Stomach smooth muscle (tissue), 2 donors: Measurements from ENCODE around the gene FHOD3.

Source experiments
- H3K27ac ChIP-seq: one replicate; pipeline ENCODE4 v1.7.0; 2013; ENCODE audit warnings: mild to moderate bottlenecking, low read length, inconsistent platforms
- H3K27me3 ChIP-seq, 2 donors: one replicate each; pipeline ENCODE4 v1.7.0; 2013; ENCODE audit warnings: low read length in 2 of 2; ENCODE audit not compliant: insufficient read depth in 2 of 2, control insufficient read depth in 1 of 2
- H3K36me3 ChIP-seq, 2 donors: one replicate each; pipeline ENCODE4 v1.7.0; 2013; ENCODE audit warnings: low read length in 2 of 2; ENCODE audit not compliant: control insufficient read depth in 2 of 2, insufficient read depth in 2 of 2
- H3K4me1 ChIP-seq: one replicate; pipeline ENCODE4 v1.7.0; 2013; ENCODE audit warnings: low read length; ENCODE audit not compliant: control insufficient read depth, insufficient read depth
- H3K4me3 ChIP-seq, 2 donors: one replicate each; pipeline ENCODE4 v1.7.0; 2013; ENCODE audit warnings: low read length in 2 of 2
- H3K9ac ChIP-seq, 2 donors: one replicate each; pipeline ENCODE4 v1.7.0; 2013; ENCODE audit warnings: low read length in 2 of 2, mild to moderate bottlenecking in 1 of 2
- H3K9me3 ChIP-seq, 2 donors: one replicate each; pipeline ENCODE4 v1.7.0; 2013; ENCODE audit warnings: low read length in 2 of 2; ENCODE audit not compliant: control insufficient read depth in 2 of 2
- donor health status: healthy.
- donor health status: Pancreatic carcinoma.

The FHOD3 gene

GRCh38 chr18:36724591-36725001, 427.1 kb downstream of the FHOD3 start:
- Histone ChIP-seq H3K4me1 (peaks cover 18% of the 10 kb centered on the region), H3K27me3 (no peaks in the 10 kb centered on the region), H3K9ac (peak overlapping the region in 1 of 2 donors; percentile 29), H3K9me3 (no peaks in the 10 kb centered on the region), H3K4me3 (peak overlapping the region; percentile 11 to 67), H3K36me3 (no peaks in the 10 kb centered on the region), H3K27ac (no peak overlapping the region)

- Histone ChIP-seq H3K9ac (no peak overlapping the region), H3K4me1 (peaks cover 18% of the 10 kb centered on the region), H3K27me3 (no peaks in the 10 kb centered on the region), H3K27ac (no peak overlapping the region), H3K9me3 (no peaks in the 10 kb centered on the region), H3K36me3 (peaks cover 2 to 6% of the 10 kb centered on the region in 2 donors), H3K4me3 (no peak overlapping the region)
Measured at GRCh38 chr18:36728345-36728744, 430.8 kb downstream of the FHOD3 start.

- peaks cover 18% of the 10 kb centered on the region for H3K4me1 ChIP-seq
- H3K27ac ChIP-seq = no peak overlapping the region
- peaks cover 2 to 6% of the 10 kb centered on the region in 2 donors for H3K36me3 ChIP-seq
- no peaks in the 10 kb centered on the region for H3K27me3 ChIP-seq
- H3K4me3 ChIP-seq = no peak overlapping the region
- H3K9ac ChIP-seq = no peak overlapping the region
- H3K9me3 ChIP-seq = no peaks in the 10 kb centered on the region
Measured at GRCh38 chr18:36729197-36729596, 431.7 kb downstream of the FHOD3 start.

- H3K36me3 ChIP-seq = peaks cover 7% of the 10 kb centered on the region in 2 donors
- H3K9ac ChIP-seq = no peak overlapping the region
- no peak overlapping the region for H3K27ac ChIP-seq
- no peak overlapping the region for H3K4me3 ChIP-seq
- H3K9me3 ChIP-seq = no peaks in the 10 kb centered on the region
- H3K4me1 ChIP-seq = peaks cover 9% of the 10 kb centered on the region
- no peaks in the 10 kb centered on the region for H3K27me3 ChIP-seq
Measured at GRCh38 chr18:36732264-36732663, 434.8 kb downstream of the FHOD3 start.

DNA sequence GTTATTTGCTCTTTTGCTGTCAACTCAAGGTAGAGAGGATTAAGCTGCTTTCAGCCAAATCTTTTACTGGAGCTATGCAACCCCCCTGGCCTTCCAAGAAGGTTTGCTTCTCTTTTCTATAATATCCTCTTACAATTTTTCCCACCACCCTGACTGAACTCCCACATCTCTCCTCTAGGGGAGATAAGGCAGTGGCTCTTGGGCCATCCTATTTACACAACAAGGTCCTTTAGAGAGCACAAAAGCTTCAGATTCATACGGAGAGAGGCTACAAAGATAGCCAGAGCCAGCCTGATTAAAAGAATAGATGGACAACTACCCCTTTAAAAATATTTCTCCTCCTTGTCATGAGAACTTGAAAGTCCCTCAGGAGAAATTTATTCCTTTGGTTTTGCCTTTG, 435.6 kb downstream of the FHOD3 start:
- Histone ChIP-seq H3K9ac (no peak overlapping the region), H3K36me3 (peaks cover 7 to 10% of the 10 kb centered on the region in 2 donors), H3K4me1 (peaks cover 9% of the 10 kb centered on the region), H3K9me3 (no peaks in the 10 kb centered on the region), H3K27ac (no peak overlapping the region), H3K27me3 (no peaks in the 10 kb centered on the region), H3K4me3 (no peak overlapping the region)

GRCh38 chr18:36734596-36734995, 437.1 kb downstream of the FHOD3 start:
- no peaks in the 10 kb centered on the region for H3K4me1 ChIP-seq
- H3K27me3 ChIP-seq = no peaks in the 10 kb centered on the region
- no peak overlapping the region for H3K4me3 ChIP-seq
- peaks cover 7 to 10% of the 10 kb centered on the region in 2 donors for H3K36me3 ChIP-seq
- H3K27ac ChIP-seq = no peak overlapping the region
- no peaks in the 10 kb centered on the region for H3K9me3 ChIP-seq
- no peak overlapping the region for H3K9ac ChIP-seq

GRCh38 chr18:36735130-36735529, 437.6 kb downstream of the FHOD3 start:
- Histone ChIP-seq H3K9ac (no peak overlapping the region), H3K27ac (no peak overlapping the region), H3K4me3 (no peak overlapping the region), H3K4me1 (no peaks in the 10 kb centered on the region), H3K9me3 (no peaks in the 10 kb centered on the region), H3K27me3 (no peaks in the 10 kb centered on the region), H3K36me3 (peaks cover 7 to 10% of the 10 kb centered on the region in 2 donors)

DNA sequence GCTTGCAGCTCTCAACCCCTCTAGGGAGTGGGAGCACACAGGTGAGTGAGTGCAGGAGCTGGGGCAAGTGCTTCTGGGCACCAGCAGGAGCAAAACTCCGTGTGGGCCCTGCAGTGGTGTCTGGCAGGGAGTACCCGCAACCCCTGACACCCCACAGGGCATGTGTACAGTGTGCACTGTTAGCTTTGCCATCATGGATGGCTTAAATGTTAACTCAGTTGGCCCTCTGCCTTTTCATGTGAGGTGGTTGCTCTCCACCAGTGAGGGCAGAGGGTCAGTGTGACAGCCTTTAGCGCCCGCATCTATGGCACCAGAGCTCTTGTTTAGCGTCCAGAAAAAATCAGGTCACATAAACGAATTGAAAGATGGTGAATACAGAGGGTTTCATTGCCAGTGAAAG, 438.6 kb downstream of the FHOD3 start:
- H3K27ac ChIP-seq = no peak overlapping the region
- no peaks in the 10 kb centered on the region for H3K4me1 ChIP-seq
- no peaks in the 10 kb centered on the region for H3K27me3 ChIP-seq
- H3K36me3 ChIP-seq = peaks cover 9 to 15% of the 10 kb centered on the region in 2 donors
- no peak overlapping the region for H3K4me3 ChIP-seq
- no peaks in the 10 kb centered on the region for H3K9me3 ChIP-seq
- no peak overlapping the region for H3K9ac ChIP-seq

- no peak overlapping the region for H3K4me3 ChIP-seq
- H3K9me3 ChIP-seq = no peaks in the 10 kb centered on the region
- H3K36me3 ChIP-seq = peaks cover 9 to 10% of the 10 kb centered on the region in 2 donors
- H3K27me3 ChIP-seq = no peaks in the 10 kb centered on the region
- no peak overlapping the region for H3K27ac ChIP-seq
- H3K9ac ChIP-seq = no peak overlapping the region
- no peaks in the 10 kb centered on the region for H3K4me1 ChIP-seq
Measured at GRCh38 chr18:36737316-36737715, 439.8 kb downstream of the FHOD3 start.

DNA sequence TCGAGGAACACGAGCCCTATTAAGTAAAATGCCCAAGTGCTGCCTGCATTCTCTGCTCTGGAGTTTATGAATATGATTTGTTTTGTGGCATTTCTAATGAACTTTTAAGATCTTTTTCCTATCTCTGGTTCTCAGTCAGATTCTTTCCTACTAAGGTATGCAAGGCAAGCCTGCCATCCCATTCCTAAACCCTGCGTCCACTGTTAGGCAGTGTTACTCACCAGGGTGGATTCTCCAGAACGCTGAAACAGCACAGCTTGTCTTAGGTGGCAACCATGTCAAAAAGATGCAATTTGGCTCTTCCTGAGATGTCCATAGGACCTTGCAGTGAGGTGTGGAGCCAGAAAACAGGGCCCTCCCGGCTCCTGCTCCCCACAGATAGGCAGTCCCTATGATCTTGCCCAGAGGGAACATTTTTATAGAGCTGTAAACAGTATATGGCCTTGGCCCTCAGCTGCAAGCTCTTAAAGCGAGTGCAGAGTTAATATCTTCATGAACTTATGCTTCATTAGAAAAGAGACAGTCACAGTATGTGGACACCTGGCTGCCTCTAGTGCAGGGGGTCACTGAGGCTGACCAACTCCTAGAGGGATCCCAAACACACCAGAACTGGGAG, 446.9 kb downstream of the FHOD3 start:
- H3K4me3 ChIP-seq = no peak overlapping the region
- H3K27ac ChIP-seq = no peak overlapping the region
- peaks cover 6 to 11% of the 10 kb centered on the region in 2 donors for H3K36me3 ChIP-seq
- no peaks in the 10 kb centered on the region for H3K9me3 ChIP-seq
- H3K4me1 ChIP-seq = no peaks in the 10 kb centered on the region
- no peaks in the 10 kb centered on the region for H3K27me3 ChIP-seq
- no peak overlapping the region for H3K9ac ChIP-seq

- Histone ChIP-seq H3K9me3 (no peaks in the 10 kb centered on the region), H3K9ac (no peak overlapping the region), H3K4me1 (no peaks in the 10 kb centered on the region), H3K4me3 (no peak overlapping the region), H3K27me3 (no peaks in the 10 kb centered on the region), H3K36me3 (peaks cover 6 to 11% of the 10 kb centered on the region in 2 donors), H3K27ac (no peak overlapping the region)
Measured at GRCh38 chr18:36745219-36745975, 447.9 kb downstream of the FHOD3 start.
